Activated naive CD4-positive, alpha-beta T cell (primary cell): Measurements from ENCODE around the gene MRRF.

ENCODE experiments used
- DNase-seq, 4 experiments: peaks; one replicate each; lab custom pipeline; 2025; lab: John Stamatoyannopoulos, UW

The MRRF gene

GRCh38 chr9:122228568-122229484 is 35.9 kb upstream of the MRRF start, which contains the start of gene LHX6:
Gene LHX6 (minus strand): TSS chr9:122228957. CDS start chr9:122228740, 217 bp downstream.
- DNase-seq = no peak

GRCh38 chr9:122229485-122229837 is 35.2 kb upstream of the MRRF start:
- DNase-seq = no peak

- DNase-seq = no peak
Observed at GRCh38 chr9:122232796-122233306, 31.8 kb upstream of the MRRF start.

- no peak for DNase-seq
Observed at GRCh38 chr9:122234022-122234748, 30.5 kb upstream of the MRRF start.

GRCh38 chr9:122236681-122237080 is 28.0 kb upstream of the MRRF start:
- no peak for DNase-seq

GRCh38 chr9:122239722-122240121 is 25.0 kb upstream of the MRRF start:
- DNase-seq = no peak

- no peak for DNase-seq
Observed at GRCh38 chr9:122244349-122244748, 20.3 kb upstream of the MRRF start.

GRCh38 chr9:122246666-122247065 is 18.0 kb upstream of the MRRF start:
- DNase-seq = no peak

- no peak for DNase-seq
Observed at GRCh38 chr9:122248448-122248865, 16.2 kb upstream of the MRRF start.

GRCh38 chr9:122251351-122251750 is 13.3 kb upstream of the MRRF start:
- DNase-seq = no peak

- no peak for DNase-seq
Observed at GRCh38 chr9:122252796-122253195, 11.9 kb upstream of the MRRF start.

GRCh38 chr9:122254761-122255160 is 9.9 kb upstream of the MRRF start:
- DNase-seq = no peak

- no peak for DNase-seq
Observed at GRCh38 chr9:122256206-122256605, 8.5 kb upstream of the MRRF start.

- DNase-seq = no peak
Observed at GRCh38 chr9:122258886-122259415, 5.7 kb upstream of the MRRF start.

- no peak for DNase-seq
Observed at GRCh38 chr9:122261469-122261881, 3.2 kb upstream of the MRRF start.

- DNase-seq = no peak
Observed at GRCh38 chr9:122262073-122262472, 2.6 kb upstream of the MRRF start.

- no peak for DNase-seq
Observed at GRCh38 chr9:122263699-122264349, 858 bp upstream of the MRRF start.

- DNase-seq = peak in 1 of 4 experiments; percentile 11
Observed at GRCh38 chr9:122265149-122265915, 650 bp downstream of the MRRF start.

- no peak for DNase-seq
Observed at GRCh38 chr9:122268041-122268814, 3.5 kb downstream of the MRRF start.

GRCh38 chr9:122274055-122274454 is 9.4 kb downstream of the MRRF start:
- DNase-seq = no peak

GRCh38 chr9:122276096-122276495 is 11.4 kb downstream of the MRRF start:
- no peak for DNase-seq
